HFF-Myc (cell line): Measurements from ENCODE around the gene GINS2.

Experiments
- DNase-seq: peaks from one replicate; pipeline ENCODE4 v3.0.0-alpha.2; 2011; ENCODE audit warnings: low read depth; ENCODE audit errors: extremely low read depth
- H3K4me3 ChIP-seq: replicated peaks from 2 replicates; pipeline ENCODE4 v1.5.1; 2011; ENCODE audit warnings: low read depth, mild to moderate bottlenecking, control low read depth, low read length
- CTCF ChIP-seq: IDR thresholded peaks from 2 replicates; pipeline ENCODE4 v1.5.1; 2012; ENCODE audit warnings: mild to moderate bottlenecking, low read depth, low read length, control low read depth; ENCODE audit errors: missing control alignments

Gene GINS2

GRCh38 chr16:85685251-85685650 lies 3.5 kb downstream of the GINS2 start:
- no peak for TF ChIP-seq CTCF
- no peak for DNase-seq
- H3K4me3 ChIP-seq, result no peak overlapping the region

- no peak for TF ChIP-seq CTCF
- no peak overlapping the region for H3K4me3 ChIP-seq
- DNase-seq, result no peak
Observed at GRCh38 chr16:85683363-85683762, 5.4 kb downstream of the GINS2 start.

- DNase-seq, result no peak
Observed at GRCh38 chr16:85682516-85682915, 6.2 kb downstream of the GINS2 start.

GRCh38 chr16:85681255-85681654 lies 7.5 kb downstream of the GINS2 start:
- no peak overlapping the region for H3K4me3 ChIP-seq
- DNase-seq, result no peak
- no peak for TF ChIP-seq CTCF

More at GRCh38 chr16:85682516-85682915, 6.2 kb downstream of the GINS2 start:
- H3K4me3 ChIP-seq, result no peak overlapping the region
- no peak for TF ChIP-seq CTCF

GRCh38 chr16:85680352-85680944 lies 8.3 kb downstream of the GINS2 start:
- no peak for TF ChIP-seq CTCF
- no peak overlapping the region for H3K4me3 ChIP-seq
- no peak for DNase-seq

GRCh38 chr16:85679870-85680269 lies 8.9 kb downstream of the GINS2 start:
- no peak for TF ChIP-seq CTCF
- no peak for DNase-seq
- no peak overlapping the region for H3K4me3 ChIP-seq

- no peak for DNase-seq
- H3K4me3 ChIP-seq, result no peak overlapping the region
- no peak for TF ChIP-seq CTCF
Observed at GRCh38 chr16:85678821-85679220, 9.9 kb downstream of the GINS2 start.
